ENCODE measurements around the gene IMMP1L.

Gene IMMP1L

DNA sequence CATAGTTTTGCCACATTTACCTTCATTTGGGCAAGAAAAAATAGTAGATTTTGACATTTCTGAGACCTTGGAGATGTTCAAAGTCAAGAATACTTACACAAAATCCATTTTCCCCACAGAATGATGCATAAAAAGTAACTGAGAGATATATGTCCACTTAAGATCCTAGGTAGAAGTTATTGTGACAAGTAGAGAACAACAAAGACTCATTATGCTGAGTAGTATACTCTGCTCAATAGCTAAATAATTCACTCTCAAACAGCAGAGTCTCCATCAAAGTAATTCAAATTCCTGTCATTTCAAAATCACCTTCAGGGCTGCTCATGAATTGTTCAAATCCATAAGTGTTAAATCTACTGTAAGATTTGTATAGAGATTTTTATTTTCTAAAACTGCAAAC lies 35.3 kb downstream of the IMMP1L start:
- H3K4me3 ChIP-seq (ENCODE audit: extremely low read depth, insufficient read depth, low read length, poor library complexity, severe bottlenecking): no peak overlapping the region
- H3K27ac ChIP-seq (ENCODE audit: low read depth, low read length, severe bottlenecking): no peak overlapping the region
- H3K9me3 ChIP-seq (ENCODE audit: control insufficient read depth, low read length): no peaks in the 10 kb centered on the region
- H3K4me1 ChIP-seq (ENCODE audit: control insufficient read depth, insufficient read depth, low read length, poor library complexity, severe bottlenecking): no peaks in the 10 kb centered on the region
- no peaks in the 10 kb centered on the region for H3K36me3 ChIP-seq (ENCODE audit: control insufficient read depth, insufficient read depth, low read length)

DNA sequence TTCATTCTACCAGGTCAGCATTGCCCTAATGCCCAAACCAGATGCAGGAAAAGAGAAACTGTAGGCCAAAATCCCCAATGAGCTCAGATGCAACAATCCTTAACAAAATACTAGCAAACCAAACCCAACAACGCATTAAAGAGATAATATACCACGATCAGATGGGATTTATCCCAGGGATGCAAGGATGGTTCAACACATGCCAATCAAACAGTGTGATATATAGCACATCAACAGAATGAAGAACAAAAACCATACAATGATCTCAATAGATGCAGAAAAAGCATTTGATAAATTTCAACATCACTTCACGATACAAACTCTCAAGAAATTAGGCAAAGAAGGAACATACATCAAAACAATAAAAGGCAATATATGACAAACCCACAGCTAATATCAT lies 45.0 kb downstream of the IMMP1L start:
- 75% methylated on average over 1 of the region's 3 CpGs; no CpG with 5 or more reads in 1 of the 2 experiments for WGBS, 2 experiments (ENCODE audit: insufficient coverage in 2 of 2)
- H3K4me1 ChIP-seq (ENCODE audit: control insufficient read depth, insufficient read depth, low read length, poor library complexity, severe bottlenecking): no peaks in the 10 kb centered on the region
- no peak overlapping the region for H3K27ac ChIP-seq (ENCODE audit: low read depth, low read length, severe bottlenecking)
- H3K36me3 ChIP-seq (ENCODE audit: control insufficient read depth, insufficient read depth, low read length): no peaks in the 10 kb centered on the region
- no peak overlapping the region for H3K4me3 ChIP-seq (ENCODE audit: extremely low read depth, insufficient read depth, low read length, poor library complexity, severe bottlenecking)
- H3K9me3 ChIP-seq (ENCODE audit: control insufficient read depth, low read length): peaks cover 14% of the 10 kb centered on the region

DNA sequence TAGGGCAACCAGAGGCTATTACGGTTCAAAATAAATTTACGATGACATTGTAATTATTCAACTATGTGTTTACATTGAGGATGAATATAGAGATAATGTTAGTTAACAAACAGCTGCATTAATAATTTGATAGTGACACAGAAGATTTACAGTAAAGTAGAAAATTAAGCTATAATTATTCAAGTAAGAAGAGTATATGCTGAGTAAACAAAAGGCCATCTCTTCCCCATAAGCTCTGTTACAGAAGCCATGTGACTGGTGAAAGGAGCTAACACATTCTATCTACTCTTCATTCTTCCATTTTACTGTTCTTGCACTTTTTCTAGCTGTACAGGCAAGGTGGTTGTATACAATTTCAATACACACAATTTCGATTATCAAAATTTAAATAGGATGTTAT lies 54.2 kb downstream of the IMMP1L start:
- no peak overlapping the region for H3K27ac ChIP-seq (ENCODE audit: low read depth, low read length, severe bottlenecking)
- H3K4me1 ChIP-seq (ENCODE audit: control insufficient read depth, insufficient read depth, low read length, poor library complexity, severe bottlenecking): no peaks in the 10 kb centered on the region
- no CpG with 5 or more reads among the region's 3 CpGs for WGBS, 2 experiments (ENCODE audit: insufficient coverage in 2 of 2)
- H3K9me3 ChIP-seq (ENCODE audit: control insufficient read depth, low read length): no peaks in the 10 kb centered on the region
- no peaks in the 10 kb centered on the region for H3K36me3 ChIP-seq (ENCODE audit: control insufficient read depth, insufficient read depth, low read length)
- no peak overlapping the region for H3K4me3 ChIP-seq (ENCODE audit: extremely low read depth, insufficient read depth, low read length, poor library complexity, severe bottlenecking)

DNA sequence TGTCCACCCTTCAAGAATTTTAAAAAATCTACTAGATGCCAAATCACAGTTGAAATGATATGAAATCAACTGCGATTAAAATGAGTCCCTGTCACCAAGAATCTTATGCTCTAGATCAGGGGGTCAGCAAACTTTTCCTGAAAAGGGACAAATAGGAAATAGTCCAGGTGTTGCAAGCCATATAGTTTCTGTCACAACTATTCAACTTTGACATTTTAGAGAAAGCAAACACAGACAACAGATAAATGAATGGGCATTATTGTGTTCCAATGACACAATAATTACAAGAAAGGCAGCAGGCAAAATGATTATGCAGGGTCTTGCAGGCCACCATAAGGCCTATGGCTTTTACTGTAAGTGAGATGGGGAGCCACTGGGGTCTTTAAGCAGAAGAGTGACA lies 58.6 kb downstream of the IMMP1L start:
- no CpG with 5 or more reads among the region's 1 CpG for WGBS, 2 experiments (ENCODE audit: insufficient coverage in 2 of 2)
- Histone ChIP-seq H3K4me1 (ENCODE audit: control insufficient read depth, insufficient read depth, low read length, poor library complexity, severe bottlenecking) (no peaks in the 10 kb centered on the region), H3K4me3 (ENCODE audit: extremely low read depth, insufficient read depth, low read length, poor library complexity, severe bottlenecking) (no peak overlapping the region), H3K9me3 (ENCODE audit: control insufficient read depth, low read length) (no peaks in the 10 kb centered on the region), H3K27ac (ENCODE audit: low read depth, low read length, severe bottlenecking) (no peak overlapping the region), H3K36me3 (ENCODE audit: control insufficient read depth, insufficient read depth, low read length) (no peaks in the 10 kb centered on the region)

DNA sequence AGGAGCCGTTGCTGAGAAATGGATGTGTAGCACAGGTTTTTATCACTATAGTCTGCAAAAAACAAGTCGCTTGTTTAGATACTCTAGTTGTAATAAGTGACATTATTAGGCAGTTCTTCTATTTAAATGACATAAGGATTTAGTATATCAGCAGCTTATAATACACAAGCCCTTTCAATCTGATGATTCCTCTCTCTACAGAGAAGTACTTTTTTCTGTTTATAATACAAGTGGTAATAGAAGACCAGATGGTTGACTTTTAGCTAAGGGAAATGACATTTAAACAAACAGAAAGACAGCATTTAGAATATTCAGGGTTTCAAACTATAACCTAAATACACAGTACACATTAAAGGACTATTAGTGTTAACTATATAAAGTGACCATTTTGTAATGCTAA lies 60.4 kb downstream of the IMMP1L start:
- Histone ChIP-seq H3K4me1 (ENCODE audit: control insufficient read depth, insufficient read depth, low read length, poor library complexity, severe bottlenecking) (no peaks in the 10 kb centered on the region), H3K36me3 (ENCODE audit: control insufficient read depth, insufficient read depth, low read length) (no peaks in the 10 kb centered on the region), H3K9me3 (ENCODE audit: control insufficient read depth, low read length) (no peaks in the 10 kb centered on the region), H3K27ac (ENCODE audit: low read depth, low read length, severe bottlenecking) (no peak overlapping the region), H3K4me3 (ENCODE audit: extremely low read depth, insufficient read depth, low read length, poor library complexity, severe bottlenecking) (no peak overlapping the region)
- WGBS, 2 experiments (ENCODE audit: insufficient coverage in 2 of 2): no CpG with 5 or more reads among the region's 2 CpGs

DNA sequence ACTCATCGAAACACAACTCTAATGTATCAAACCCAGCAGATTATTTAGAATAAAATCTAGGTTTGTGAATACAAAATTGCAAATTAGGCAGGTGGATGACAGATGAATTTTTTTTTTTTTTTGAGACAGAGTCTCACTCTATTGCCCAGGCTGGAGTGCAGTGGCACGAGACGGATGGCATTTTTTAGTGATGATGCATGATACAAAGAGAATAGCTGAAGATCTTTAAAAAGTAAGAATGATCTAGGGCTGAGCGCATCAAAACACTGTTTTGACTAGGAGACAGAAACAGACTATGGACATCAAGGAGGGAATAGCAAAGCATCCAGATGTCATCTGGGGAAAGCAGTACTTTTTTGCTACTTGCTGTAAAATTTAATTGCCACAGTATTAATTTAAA lies 63.8 kb downstream of the IMMP1L start:
- Histone ChIP-seq H3K4me1 (ENCODE audit: control insufficient read depth, insufficient read depth, low read length, poor library complexity, severe bottlenecking) (no peaks in the 10 kb centered on the region), H3K27ac (ENCODE audit: low read depth, low read length, severe bottlenecking) (no peak overlapping the region), H3K9me3 (ENCODE audit: control insufficient read depth, low read length) (no peaks in the 10 kb centered on the region), H3K36me3 (ENCODE audit: control insufficient read depth, insufficient read depth, low read length) (no peaks in the 10 kb centered on the region), H3K4me3 (ENCODE audit: extremely low read depth, insufficient read depth, low read length, poor library complexity, severe bottlenecking) (no peak overlapping the region)
- WGBS, 2 experiments (ENCODE audit: insufficient coverage in 2 of 2): 88 to 100% methylated on average over 1 to 3 of the region's 4 CpGs

DNA sequence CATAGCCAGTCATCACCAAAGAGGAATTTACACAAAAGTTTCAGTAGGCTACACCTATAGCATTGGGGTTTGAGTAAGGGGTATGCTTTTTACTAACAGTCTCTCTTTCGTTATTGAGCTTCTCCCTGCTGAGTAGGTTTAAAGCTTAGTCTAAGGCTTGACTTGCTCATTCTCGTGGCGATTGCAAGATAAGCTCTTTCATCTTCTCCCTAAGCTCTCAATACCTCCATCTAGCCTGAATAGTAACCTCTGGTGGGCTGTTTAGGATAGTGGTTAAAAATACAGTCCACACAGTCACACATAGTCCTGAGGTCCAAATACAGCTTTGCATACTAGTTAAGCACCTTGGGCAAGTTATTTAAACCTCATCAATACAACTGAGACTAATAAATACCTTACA lies 65.6 kb downstream of the IMMP1L start:
- no CpG with 5 or more reads among the region's 3 CpGs for WGBS, 2 experiments (ENCODE audit: insufficient coverage in 2 of 2)
- Histone ChIP-seq H3K27ac (ENCODE audit: low read depth, low read length, severe bottlenecking) (no peak overlapping the region), H3K4me1 (ENCODE audit: control insufficient read depth, insufficient read depth, low read length, poor library complexity, severe bottlenecking) (no peaks in the 10 kb centered on the region), H3K9me3 (ENCODE audit: control insufficient read depth, low read length) (no peaks in the 10 kb centered on the region), H3K4me3 (ENCODE audit: extremely low read depth, insufficient read depth, low read length, poor library complexity, severe bottlenecking) (no peak overlapping the region), H3K36me3 (ENCODE audit: control insufficient read depth, insufficient read depth, low read length) (no peaks in the 10 kb centered on the region)

DNA sequence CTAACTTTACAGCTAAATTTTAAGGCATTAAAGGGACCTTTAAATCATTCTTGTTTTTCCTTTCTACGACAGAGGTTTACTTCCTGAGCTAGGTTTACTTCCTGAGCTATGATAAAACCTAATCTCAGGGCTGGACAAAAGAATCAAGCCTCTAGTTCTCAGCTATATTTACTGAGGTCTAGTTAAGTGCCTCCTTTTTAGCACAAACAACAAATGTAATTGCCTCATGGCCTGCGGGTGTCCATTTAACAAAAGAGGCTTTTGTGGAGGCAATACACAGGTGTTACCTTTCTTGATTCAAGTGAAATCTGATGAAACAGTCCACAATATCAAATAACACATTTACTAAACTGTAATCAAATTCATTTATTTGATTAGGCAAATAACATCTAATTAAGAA lies 67.3 kb downstream of the IMMP1L start:
- 88% methylated on average over 1 of the region's 2 CpGs; no CpG with 5 or more reads in 1 of the 2 experiments for WGBS, 2 experiments (ENCODE audit: insufficient coverage in 2 of 2)
- no peaks in the 10 kb centered on the region for H3K9me3 ChIP-seq (ENCODE audit: control insufficient read depth, low read length)
- H3K4me3 ChIP-seq (ENCODE audit: extremely low read depth, insufficient read depth, low read length, poor library complexity, severe bottlenecking): no peak overlapping the region
- no peaks in the 10 kb centered on the region for H3K4me1 ChIP-seq (ENCODE audit: control insufficient read depth, insufficient read depth, low read length, poor library complexity, severe bottlenecking)
- no peak overlapping the region for H3K27ac ChIP-seq (ENCODE audit: low read depth, low read length, severe bottlenecking)
- H3K36me3 ChIP-seq (ENCODE audit: control insufficient read depth, insufficient read depth, low read length): no peaks in the 10 kb centered on the region

DNA sequence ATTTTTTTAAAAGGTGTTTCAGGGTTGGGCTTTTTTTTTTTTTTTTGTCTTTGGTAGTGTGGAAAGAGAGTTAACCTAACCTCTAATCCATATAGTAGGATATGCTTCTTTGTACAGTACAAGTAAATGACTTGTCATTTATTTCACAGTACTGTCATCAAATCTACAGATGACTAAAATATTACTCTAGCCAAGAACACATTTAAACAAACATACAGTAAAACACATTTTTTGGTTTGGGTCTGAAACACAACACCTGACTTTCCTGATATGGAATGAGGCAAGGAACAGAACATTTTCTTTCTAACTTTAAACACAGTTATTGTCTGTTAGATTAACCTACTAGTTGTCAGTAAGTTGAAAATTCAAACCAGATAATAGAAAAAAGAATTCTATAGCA lies 68.1 kb downstream of the IMMP1L start:
- H3K36me3 ChIP-seq (ENCODE audit: control insufficient read depth, insufficient read depth, low read length): no peaks in the 10 kb centered on the region
- no peaks in the 10 kb centered on the region for H3K4me1 ChIP-seq (ENCODE audit: control insufficient read depth, insufficient read depth, low read length, poor library complexity, severe bottlenecking)
- H3K27ac ChIP-seq (ENCODE audit: low read depth, low read length, severe bottlenecking): no peak overlapping the region

DNA sequence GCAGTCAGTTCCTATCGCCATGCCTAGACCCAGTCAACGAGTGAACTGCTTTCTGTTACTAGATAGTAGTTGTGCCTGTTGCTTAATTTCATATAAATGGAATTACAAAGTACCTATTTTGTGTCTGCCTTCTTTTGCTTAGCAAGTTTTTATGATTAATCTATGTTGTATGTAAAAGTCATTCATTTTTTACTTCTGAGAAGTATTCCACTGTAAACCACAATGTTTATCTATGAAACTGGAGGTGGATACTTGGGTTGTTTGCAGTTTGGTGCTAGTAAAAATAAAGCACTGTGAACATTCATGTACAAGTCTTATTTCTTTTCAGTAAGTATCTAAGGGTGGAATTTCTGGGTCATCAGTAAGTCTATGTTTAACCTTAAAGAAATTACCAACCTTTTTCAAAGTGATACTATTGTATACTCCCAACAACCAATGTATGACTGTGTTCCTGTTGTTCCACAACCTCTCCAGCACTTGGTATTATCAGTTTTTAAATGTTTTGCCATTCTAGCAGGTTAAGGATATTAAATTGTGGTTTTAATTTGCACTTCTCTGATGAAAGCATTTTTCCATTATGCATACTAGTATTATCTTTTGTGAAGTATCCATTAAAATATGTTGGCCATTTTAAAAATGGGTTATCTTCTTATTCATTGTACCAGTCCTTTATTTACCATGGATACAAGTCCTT lies 71.5 kb downstream of the IMMP1L start:
- no peaks in the 10 kb centered on the region for H3K36me3 ChIP-seq (ENCODE audit: control insufficient read depth, insufficient read depth, low read length)
- H3K9me3 ChIP-seq (ENCODE audit: control insufficient read depth, low read length): no peaks in the 10 kb centered on the region
- H3K27ac ChIP-seq (ENCODE audit: low read depth, low read length, severe bottlenecking): no peak overlapping the region
- no peak overlapping the region for H3K4me3 ChIP-seq (ENCODE audit: extremely low read depth, insufficient read depth, low read length, poor library complexity, severe bottlenecking)
- 100% methylated on average over 1 of the region's 2 CpGs; no CpG with 5 or more reads in 1 of the 2 experiments for WGBS, 2 experiments (ENCODE audit: insufficient coverage in 2 of 2)
- no peaks in the 10 kb centered on the region for H3K4me1 ChIP-seq (ENCODE audit: control insufficient read depth, insufficient read depth, low read length, poor library complexity, severe bottlenecking)

More for the DNA sequence above, 68.1 kb downstream of the IMMP1L start:
- no peak overlapping the region for H3K4me3 ChIP-seq (ENCODE audit: extremely low read depth, insufficient read depth, low read length, poor library complexity, severe bottlenecking)
- no peaks in the 10 kb centered on the region for H3K9me3 ChIP-seq (ENCODE audit: control insufficient read depth, low read length)

DNA sequence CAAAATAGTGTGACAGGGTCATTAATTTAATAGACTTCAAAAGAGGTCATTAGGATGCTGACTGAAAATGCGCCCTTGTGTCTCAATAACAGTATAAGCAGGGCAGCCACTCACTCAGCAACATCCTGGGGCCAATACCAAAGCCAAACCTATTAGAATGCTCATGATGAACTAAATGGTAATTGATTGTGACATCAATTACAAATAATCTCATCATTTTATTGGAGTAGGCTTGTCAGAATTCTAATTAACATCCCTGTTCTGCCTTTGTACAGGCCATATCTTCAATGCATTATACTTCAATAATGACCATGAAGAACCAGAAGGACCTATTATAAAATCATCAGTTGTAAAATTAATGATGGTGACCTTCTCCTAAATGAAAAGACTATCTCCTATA lies 75.6 kb downstream of the IMMP1L start:
- no peaks in the 10 kb centered on the region for H3K36me3 ChIP-seq (ENCODE audit: control insufficient read depth, insufficient read depth, low read length)
- H3K9me3 ChIP-seq (ENCODE audit: control insufficient read depth, low read length): no peaks in the 10 kb centered on the region
- H3K4me3 ChIP-seq (ENCODE audit: extremely low read depth, insufficient read depth, low read length, poor library complexity, severe bottlenecking): no peak overlapping the region
- no peaks in the 10 kb centered on the region for H3K4me1 ChIP-seq (ENCODE audit: control insufficient read depth, insufficient read depth, low read length, poor library complexity, severe bottlenecking)
- 100% methylated on average over 1 of the region's 1 CpG; no CpG with 5 or more reads in 1 of the 2 experiments for WGBS, 2 experiments (ENCODE audit: insufficient coverage in 2 of 2)
- no peak overlapping the region for H3K27ac ChIP-seq (ENCODE audit: low read depth, low read length, severe bottlenecking)

Measured in mesodermal cell (in vitro differentiated cells).